T-helper 17 cell (primary cell): ENCODE data around the gene CACNA2D3. TPM values are rescaled to one million over a fixed set of nuclear protein-coding genes. Genes with fewer than 3 reads are reported as not detected.

Experiments
- ATAC-seq: fragments of 150-1000 bp; cut with Tn5 transposase; 2 replicates; pipeline ENCODE4 v1.10.0; 2021; ENCODE audit warnings: mild to moderate bottlenecking, moderate library complexity
- DNase-seq, 3 donors: peaks; one replicate each; pipeline versions ENCODE4 v3.0.0 to v3.0.0-alpha.2; 2020 to 2021
- H3K9me3 ChIP-seq: one replicate; pipeline ENCODE4 v1.7.0; 2013; ENCODE audit warnings: low read length, mild to moderate bottlenecking; ENCODE audit not compliant: control insufficient read depth, poor library complexity, severe bottlenecking
- H3K27ac Mint-ChIP-seq: one replicate; pipeline ENCODE4 v1.8.0; 2022; ENCODE audit warnings: mild to moderate bottlenecking, moderate library complexity, mixed read lengths
- H3K27me3 Mint-ChIP-seq: one replicate; pipeline ENCODE4 v1.8.0; 2022; ENCODE audit warnings: mixed read lengths
- H3K36me3 Mint-ChIP-seq: one replicate; pipeline ENCODE4 v1.8.0; 2022; ENCODE audit warnings: low read depth, mixed read lengths
- H3K4me1 Mint-ChIP-seq: one replicate; pipeline ENCODE4 v1.8.0; 2022; ENCODE audit warnings: mild to moderate bottlenecking, mixed read lengths
- H3K4me3 Mint-ChIP-seq: one replicate; pipeline ENCODE4 v1.8.0; 2022; ENCODE audit warnings: mild to moderate bottlenecking, moderate library complexity, mixed read lengths
- total RNA-seq, 4 donors: library from RNA in 2 of 4; stranded (reverse) in 2 of 4; gene quantifications; one replicate each; pipeline ENCODE4 v1.2.3 and lab custom pipeline; 2022 to 2026

The CACNA2D3 gene
- total RNA-seq, 2 donors from 2014 or later = 0.08 TPM; not detected in 1

- H3K27ac Mint-ChIP-seq = no peak overlapping the region
- H3K4me3 Mint-ChIP-seq = no peak overlapping the region
- ATAC-seq (no peak), DNase-seq (no peak)
- no peaks in the 10 kb centered on the region for H3K27me3 Mint-ChIP-seq
- H3K36me3 Mint-ChIP-seq = no peaks in the 10 kb centered on the region
- H3K4me1 Mint-ChIP-seq = no peaks in the 10 kb centered on the region
- H3K9me3 ChIP-seq = no peaks in the 10 kb centered on the region
These were observed 68.9 kb downstream of the CACNA2D3 start for GRCh38 chr3:54191220-54191619.

GRCh38 chr3:54192026-54192425 is 69.7 kb downstream of the CACNA2D3 start:
- no peaks in the 10 kb centered on the region for H3K36me3 Mint-ChIP-seq
- H3K9me3 ChIP-seq = no peaks in the 10 kb centered on the region
- no peak for DNase-seq
- H3K27me3 Mint-ChIP-seq = no peaks in the 10 kb centered on the region
- H3K4me1 Mint-ChIP-seq = no peaks in the 10 kb centered on the region
- no peak overlapping the region for H3K27ac Mint-ChIP-seq
- no peak overlapping the region for H3K4me3 Mint-ChIP-seq
- no peak for ATAC-seq

- Mint-ChIP-seq H3K27ac (no peak overlapping the region), H3K4me1 (no peaks in the 10 kb centered on the region), H3K27me3 (no peaks in the 10 kb centered on the region), H3K4me3 (no peak overlapping the region), H3K36me3 (no peaks in the 10 kb centered on the region)
- no peaks in the 10 kb centered on the region for H3K9me3 ChIP-seq
- DNase-seq = no peak
- no peak for ATAC-seq
These were observed 70.7 kb downstream of the CACNA2D3 start for GRCh38 chr3:54193093-54193492.

GRCh38 chr3:54196360-54196991 is 74.1 kb downstream of the CACNA2D3 start:
- Mint-ChIP-seq H3K4me3 (no peak overlapping the region), H3K27me3 (no peaks in the 10 kb centered on the region), H3K27ac (no peak overlapping the region), H3K36me3 (no peaks in the 10 kb centered on the region), H3K4me1 (no peaks in the 10 kb centered on the region)
- no peaks in the 10 kb centered on the region for H3K9me3 ChIP-seq
- DNase-seq (no peak), ATAC-seq (no peak)

GRCh38 chr3:54197509-54197908 is 75.2 kb downstream of the CACNA2D3 start:
- ATAC-seq = no peak

GRCh38 chr3:54198556-54198955 is 76.2 kb downstream of the CACNA2D3 start:
- Mint-ChIP-seq H3K4me3 (no peak overlapping the region), H3K36me3 (no peaks in the 10 kb centered on the region), H3K27me3 (no peaks in the 10 kb centered on the region), H3K27ac (no peak overlapping the region), H3K4me1 (no peaks in the 10 kb centered on the region)
- no peak for DNase-seq
- no peak for ATAC-seq
- H3K9me3 ChIP-seq = no peaks in the 10 kb centered on the region

More at GRCh38 chr3:54197509-54197908, 75.2 kb downstream of the CACNA2D3 start:
- no peak for DNase-seq
- no peaks in the 10 kb centered on the region for H3K27me3 Mint-ChIP-seq
- no peaks in the 10 kb centered on the region for H3K9me3 ChIP-seq
- no peak overlapping the region for H3K27ac Mint-ChIP-seq
- H3K4me1 Mint-ChIP-seq = no peaks in the 10 kb centered on the region
- no peak overlapping the region for H3K4me3 Mint-ChIP-seq
- H3K36me3 Mint-ChIP-seq = no peaks in the 10 kb centered on the region

- H3K9me3 ChIP-seq = no peaks in the 10 kb centered on the region
- H3K36me3 Mint-ChIP-seq = no peaks in the 10 kb centered on the region
- no peak overlapping the region for H3K4me3 Mint-ChIP-seq
- H3K4me1 Mint-ChIP-seq = no peaks in the 10 kb centered on the region
- ATAC-seq (no peak), DNase-seq (no peak)
- H3K27ac Mint-ChIP-seq = no peak overlapping the region
- no peaks in the 10 kb centered on the region for H3K27me3 Mint-ChIP-seq
These were observed 79.7 kb downstream of the CACNA2D3 start for GRCh38 chr3:54202054-54202453.

- H3K9me3 ChIP-seq = no peaks in the 10 kb centered on the region
- ATAC-seq = no peak
- H3K27ac Mint-ChIP-seq = no peak overlapping the region
- no peaks in the 10 kb centered on the region for H3K4me1 Mint-ChIP-seq
- no peaks in the 10 kb centered on the region for H3K27me3 Mint-ChIP-seq
- no peak overlapping the region for H3K4me3 Mint-ChIP-seq
- H3K36me3 Mint-ChIP-seq = no peaks in the 10 kb centered on the region
- no peak for DNase-seq
These were observed 80.4 kb downstream of the CACNA2D3 start for GRCh38 chr3:54202651-54203248.

GRCh38 chr3:54206874-54207273 is 84.5 kb downstream of the CACNA2D3 start:
- no peak overlapping the region for H3K4me3 Mint-ChIP-seq

GRCh38 chr3:54211097-54211496 is 88.7 kb downstream of the CACNA2D3 start:
- H3K27me3 Mint-ChIP-seq = no peaks in the 10 kb centered on the region
- H3K9me3 ChIP-seq = no peaks in the 10 kb centered on the region
- H3K36me3 Mint-ChIP-seq = no peaks in the 10 kb centered on the region
- H3K4me3 Mint-ChIP-seq = no peak overlapping the region
- no peaks in the 10 kb centered on the region for H3K4me1 Mint-ChIP-seq
- H3K27ac Mint-ChIP-seq = no peak overlapping the region
- ATAC-seq (no peak), DNase-seq (no peak)

More at GRCh38 chr3:54206874-54207273, 84.5 kb downstream of the CACNA2D3 start:
- DNase-seq (no peak), ATAC-seq (no peak)
- H3K9me3 ChIP-seq = no peaks in the 10 kb centered on the region
- no peaks in the 10 kb centered on the region for H3K27me3 Mint-ChIP-seq
- H3K36me3 Mint-ChIP-seq = no peaks in the 10 kb centered on the region
- H3K4me1 Mint-ChIP-seq = no peaks in the 10 kb centered on the region
- no peak overlapping the region for H3K27ac Mint-ChIP-seq

- no peaks in the 10 kb centered on the region for H3K9me3 ChIP-seq
- ATAC-seq (no peak), DNase-seq (no peak)
- H3K4me3 Mint-ChIP-seq = no peak overlapping the region
- no peaks in the 10 kb centered on the region for H3K4me1 Mint-ChIP-seq
- no peak overlapping the region for H3K27ac Mint-ChIP-seq
- H3K36me3 Mint-ChIP-seq = no peaks in the 10 kb centered on the region
- no peaks in the 10 kb centered on the region for H3K27me3 Mint-ChIP-seq
These were observed 90.4 kb downstream of the CACNA2D3 start for GRCh38 chr3:54212723-54213122.

GRCh38 chr3:54213907-54214306 is 91.6 kb downstream of the CACNA2D3 start:
- Mint-ChIP-seq H3K27me3 (no peaks in the 10 kb centered on the region), H3K27ac (no peak overlapping the region), H3K4me1 (no peaks in the 10 kb centered on the region), H3K36me3 (no peaks in the 10 kb centered on the region), H3K4me3 (no peak overlapping the region)
- DNase-seq = no peak
- no peak for ATAC-seq
- no peaks in the 10 kb centered on the region for H3K9me3 ChIP-seq

- Mint-ChIP-seq H3K27me3 (no peaks in the 10 kb centered on the region), H3K4me3 (no peak overlapping the region), H3K36me3 (no peaks in the 10 kb centered on the region), H3K27ac (no peak overlapping the region), H3K4me1 (no peaks in the 10 kb centered on the region)
- no peaks in the 10 kb centered on the region for H3K9me3 ChIP-seq
- DNase-seq (no peak), ATAC-seq (no peak)
These were observed 92.5 kb downstream of the CACNA2D3 start for GRCh38 chr3:54214845-54215244.

GRCh38 chr3:54215521-54215920 is 93.2 kb downstream of the CACNA2D3 start:
- no peaks in the 10 kb centered on the region for H3K36me3 Mint-ChIP-seq
- no peaks in the 10 kb centered on the region for H3K4me1 Mint-ChIP-seq
- H3K4me3 Mint-ChIP-seq = no peak overlapping the region
- no peaks in the 10 kb centered on the region for H3K9me3 ChIP-seq
- no peak overlapping the region for H3K27ac Mint-ChIP-seq
- no peak for ATAC-seq
- DNase-seq = no peak
- no peaks in the 10 kb centered on the region for H3K27me3 Mint-ChIP-seq
